GM19043 (cell line): ENCODE results near the gene APOC3.
"Not testable (repeated sequence)": the region's sequence is repeated elsewhere in the genome, so short reads cannot be mapped to it uniquely, and the experiment has no call there.

Experiments used
- ATAC-seq: cut with Tn5 transposase; IDR thresholded peaks from one replicate; pipeline ENCODE4 v1.9.1; 2021; ENCODE audit warnings: low read depth; ENCODE audit not compliant: unreplicated experiment

Gene APOC3

GRCh38 chr11:116828632-116829524 is 829 bp upstream of the APOC3 start:
- no peak for ATAC-seq

- no peak for ATAC-seq
Observed at GRCh38 chr11:116830184-116830912, 641 bp downstream of the APOC3 start.

- no peak for ATAC-seq
Observed at GRCh38 chr11:116831790-116832349, 2.2 kb downstream of the APOC3 start.

- ATAC-seq, result no peak
Observed at GRCh38 chr11:116832350-116833290, 2.9 kb downstream of the APOC3 start.

- ATAC-seq, result no peak
Observed at GRCh38 chr11:116833491-116833815, 3.7 kb downstream of the APOC3 start.

- no peak for ATAC-seq
Observed at GRCh38 chr11:116833816-116834534, 4.3 kb downstream of the APOC3 start.

GRCh38 chr11:116834535-116835041 is 4.9 kb downstream of the APOC3 start:
- ATAC-seq, result not testable (repeated sequence)

- ATAC-seq, result peak; percentile 32
Observed at GRCh38 chr11:116835042-116835772, 5.5 kb downstream of the APOC3 start.

- ATAC-seq, result peak; percentile 78
Observed at GRCh38 chr11:116835791-116836631, 6.3 kb downstream of the APOC3 start.

- no peak for ATAC-seq
Observed at GRCh38 chr11:116836632-116836991, 6.9 kb downstream of the APOC3 start.

- ATAC-seq, result no peak
Observed at GRCh38 chr11:116837231-116838091, 7.8 kb downstream of the APOC3 start, which contains the start of gene APOA1. TSS of gene APOA1 (minus strand) at chr11:116837622. CDS start at chr11:116837387, 235 bp downstream.

GRCh38 chr11:116838321-116839084 is 8.8 kb downstream of the APOC3 start:
- no peak for ATAC-seq

- ATAC-seq, result no peak
Observed at GRCh38 chr11:116840224-116840745, 10.6 kb downstream of the APOC3 start.

GRCh38 chr11:116840746-116841296 is 11.1 kb downstream of the APOC3 start:
- no peak for ATAC-seq

- no peak for ATAC-seq
Observed at GRCh38 chr11:116842117-116842516, 12.4 kb downstream of the APOC3 start.

- no peak for ATAC-seq
Observed at GRCh38 chr11:116842909-116843308, 13.2 kb downstream of the APOC3 start.
